Subcutaneous adipose tissue (tissue), 4 donors: ENCODE results near the gene CD82. TPM values are rescaled to one million over a fixed set of nuclear protein-coding genes. Genes with fewer than 3 reads are reported as not detected.

Experiments used
- total RNA-seq, 4 donors: library from RNA; depleted of rRNA; stranded (reverse); fragments of >200 nt; gene quantifications; one replicate each; pipeline ENCODE4 v1.1.0, GENCODE V29; 2016
- TF ChIP-seq, protein P1 (sequence below): fragments of 450-650 bp; IDR thresholded peaks from one replicate; pipeline ENCODE4 v1.5.1; 2016; ENCODE audit warnings: low read depth, mild to moderate bottlenecking, control low read depth, antibody characterized with exemption, moderate library complexity

CD82 gene
- total RNA-seq, 4 donors from 2014 or later = 9.0 to 19.4 (median 14.3) TPM

GRCh38 chr11:44652901-44653644, 87.6 kb downstream of the CD82 start:
- TF ChIP-seq, protein P1, sequence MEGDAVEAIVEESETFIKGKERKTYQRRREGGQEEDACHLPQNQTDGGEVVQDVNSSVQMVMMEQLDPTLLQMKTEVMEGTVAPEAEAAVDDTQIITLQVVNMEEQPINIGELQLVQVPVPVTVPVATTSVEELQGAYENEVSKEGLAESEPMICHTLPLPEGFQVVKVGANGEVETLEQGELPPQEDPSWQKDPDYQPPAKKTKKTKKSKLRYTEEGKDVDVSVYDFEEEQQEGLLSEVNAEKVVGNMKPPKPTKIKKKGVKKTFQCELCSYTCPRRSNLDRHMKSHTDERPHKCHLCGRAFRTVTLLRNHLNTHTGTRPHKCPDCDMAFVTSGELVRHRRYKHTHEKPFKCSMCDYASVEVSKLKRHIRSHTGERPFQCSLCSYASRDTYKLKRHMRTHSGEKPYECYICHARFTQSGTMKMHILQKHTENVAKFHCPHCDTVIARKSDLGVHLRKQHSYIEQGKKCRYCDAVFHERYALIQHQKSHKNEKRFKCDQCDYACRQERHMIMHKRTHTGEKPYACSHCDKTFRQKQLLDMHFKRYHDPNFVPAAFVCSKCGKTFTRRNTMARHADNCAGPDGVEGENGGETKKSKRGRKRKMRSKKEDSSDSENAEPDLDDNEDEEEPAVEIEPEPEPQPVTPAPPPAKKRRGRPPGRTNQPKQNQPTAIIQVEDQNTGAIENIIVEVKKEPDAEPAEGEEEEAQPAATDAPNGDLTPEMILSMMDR = no peak

GRCh38 chr11:44654057-44654456, 88.6 kb downstream of the CD82 start:
- TF ChIP-seq, protein P1 = no peak

- TF ChIP-seq, protein P1 = no peak
Observed at GRCh38 chr11:44654596-44654995, 89.1 kb downstream of the CD82 start.

DNA sequence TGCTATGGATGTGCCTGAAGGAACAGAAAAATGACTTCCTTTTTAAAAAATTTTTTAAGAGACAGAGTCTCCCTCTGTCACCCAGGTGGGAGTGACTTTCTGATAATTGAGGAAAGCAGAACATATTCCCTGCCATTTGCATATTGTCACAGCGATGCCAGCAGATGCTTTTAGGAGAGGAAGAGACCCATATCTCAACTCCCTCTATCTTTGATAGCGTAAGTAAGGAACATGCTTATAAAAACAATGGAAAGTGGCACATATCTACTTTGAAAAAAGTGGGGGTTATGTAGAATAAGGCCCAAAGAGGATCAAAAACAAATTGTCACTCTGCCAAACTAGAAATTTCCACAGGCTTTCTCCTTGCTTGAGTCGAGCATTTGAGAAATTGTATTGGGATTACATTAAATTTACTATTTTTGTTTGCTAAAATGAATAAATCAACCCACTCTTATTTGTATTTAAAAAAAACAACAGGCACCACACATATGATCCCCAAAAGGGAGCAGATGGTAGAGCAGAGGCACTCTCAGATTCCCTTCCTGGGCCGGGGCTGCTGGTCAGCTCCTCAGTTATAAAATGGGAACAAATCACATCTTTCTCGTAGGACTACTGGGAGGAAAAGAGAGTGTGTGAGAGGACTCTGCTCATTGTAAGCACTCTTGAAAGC, 92.5 kb downstream of the CD82 start:
- TF ChIP-seq, protein P1 = no peak

GRCh38 chr11:44658506-44658850, 93.0 kb downstream of the CD82 start:
- TF ChIP-seq, protein P1 = no peak

- TF ChIP-seq, protein P1 = no peak
Observed at GRCh38 chr11:44659641-44660040, 94.2 kb downstream of the CD82 start.

GRCh38 chr11:44661311-44661717, 95.9 kb downstream of the CD82 start:
- TF ChIP-seq, protein P1 = no peak
